CD4-positive, alpha-beta T cell treated with Interferon gamma for 1 hour (primary cell): ENCODE measurements around the gene MAGI1.

Experiments
- DNase-seq: peaks from one replicate; pipeline ENCODE4 v3.0.0-alpha.2; 2020

Gene MAGI1

DNA sequence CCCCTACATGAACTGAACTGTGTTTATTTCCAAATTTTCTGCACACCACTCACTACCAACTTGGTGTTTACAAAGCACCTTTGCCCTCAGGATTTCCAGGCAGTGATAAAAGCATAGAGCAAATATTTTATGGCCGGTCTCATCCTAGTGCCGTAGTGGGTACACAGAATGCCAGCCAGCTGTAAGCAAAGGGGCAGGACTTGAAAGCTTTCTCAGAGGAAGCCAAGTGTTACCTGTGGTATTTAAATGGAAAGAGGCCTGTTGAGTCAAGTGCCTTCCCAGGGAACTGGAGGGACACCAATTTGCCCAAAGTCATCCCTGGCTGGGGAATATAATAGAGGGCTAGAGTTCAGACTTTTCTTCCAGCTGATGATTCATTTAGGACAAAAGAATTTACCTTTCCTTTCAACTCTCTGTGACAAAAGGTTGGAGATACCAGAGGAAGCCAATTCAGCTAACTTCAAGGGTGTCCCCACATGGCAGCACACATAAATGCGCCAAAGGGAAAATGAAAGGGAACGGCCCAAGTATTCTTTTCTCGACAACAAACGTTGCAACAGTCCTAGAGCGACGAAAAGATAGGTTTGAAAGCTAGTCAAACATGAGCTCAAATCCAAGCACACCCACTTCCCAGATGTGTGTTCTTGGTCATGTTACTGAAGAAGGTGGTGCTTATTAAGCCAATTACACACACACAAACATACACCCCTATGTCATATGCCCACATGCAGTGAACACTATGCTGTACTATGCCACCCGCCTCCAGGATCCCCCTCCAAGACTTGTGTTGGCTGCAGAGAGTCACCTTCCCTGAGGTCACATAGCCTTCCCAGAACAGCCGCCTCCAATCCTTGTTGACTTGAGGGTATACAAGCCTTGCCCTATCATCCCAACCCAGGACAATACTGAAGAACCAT lies 27.7 kb downstream of the MAGI1 start:
- DNase-seq, result no peak

DNA sequence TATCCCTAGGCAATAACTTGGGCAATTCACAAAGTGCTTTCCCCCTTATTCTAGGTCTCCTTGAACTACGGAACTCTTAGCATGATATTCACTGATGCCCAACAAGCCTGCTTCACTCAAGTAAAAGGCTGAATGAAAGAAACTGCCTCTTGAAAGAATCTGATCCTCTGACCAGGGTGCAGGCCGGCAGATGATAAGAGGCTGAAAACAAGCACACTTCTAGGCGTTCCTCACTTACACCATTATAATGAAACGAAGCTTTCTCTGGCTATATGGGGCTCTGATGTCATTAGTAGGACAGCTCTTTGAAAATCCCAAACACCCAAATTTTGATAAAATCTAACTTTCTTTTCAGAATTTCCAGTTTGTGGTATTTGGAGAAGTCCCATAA lies 28.4 kb downstream of the MAGI1 start:
- no peak for DNase-seq

DNA sequence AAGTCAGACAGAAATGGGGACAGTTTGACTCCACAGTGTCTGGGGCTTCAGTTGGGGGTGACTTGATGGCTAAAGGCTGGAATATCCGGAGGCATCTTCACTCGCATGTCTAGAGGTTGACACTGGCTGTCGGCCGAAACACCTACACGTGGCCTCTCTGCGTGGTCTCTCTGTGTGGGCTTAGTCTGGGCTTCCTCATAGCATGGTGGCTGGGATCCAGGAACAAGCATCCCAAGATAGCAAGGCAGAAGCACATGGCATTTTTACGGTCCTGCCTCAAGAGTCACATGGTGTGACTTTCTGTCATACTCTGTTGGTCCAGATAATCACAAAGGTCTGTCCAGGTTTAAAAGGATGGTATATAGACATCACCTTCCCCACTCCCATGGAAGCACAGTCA lies 34.5 kb downstream of the MAGI1 start:
- no peak for DNase-seq

DNA sequence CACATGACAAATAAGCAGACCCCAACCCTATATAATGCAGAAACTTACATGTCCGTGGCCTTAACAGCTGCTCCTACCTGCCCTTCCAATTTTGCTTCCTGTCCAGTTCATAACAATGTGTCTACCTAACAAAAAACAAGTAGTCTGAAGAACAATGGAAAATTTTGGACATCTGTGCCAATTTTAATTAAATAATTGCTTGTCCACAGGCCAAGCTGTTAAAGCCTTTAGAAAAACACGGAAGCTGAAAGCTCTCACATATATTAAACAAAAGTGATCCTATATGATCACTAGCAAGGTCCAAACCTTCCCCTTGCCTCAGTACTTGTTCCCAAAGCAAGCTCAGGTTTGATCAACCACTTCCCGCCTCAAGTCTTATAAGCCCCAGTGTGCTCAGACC lies 37.1 kb downstream of the MAGI1 start:
- DNase-seq, result no peak

DNA sequence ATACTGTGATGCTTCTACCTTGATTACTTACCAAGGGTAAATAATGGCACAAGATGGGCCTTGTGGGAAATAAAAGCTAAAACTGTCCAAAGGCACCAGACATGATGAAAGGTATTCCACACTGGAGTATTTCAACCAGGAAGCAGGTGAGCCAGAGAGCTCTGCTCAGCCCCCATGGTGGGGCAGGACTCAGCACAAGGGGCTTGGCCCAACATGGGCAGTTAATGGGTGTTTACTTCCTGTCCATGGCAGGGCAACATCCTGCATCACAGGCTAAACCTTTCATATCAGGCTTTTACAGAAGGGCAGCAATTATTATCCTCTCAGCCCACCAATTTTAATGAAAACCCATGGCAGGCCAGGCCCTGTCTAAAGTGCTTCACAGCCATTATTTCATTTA lies 38.2 kb downstream of the MAGI1 start:
- no peak for DNase-seq

DNA sequence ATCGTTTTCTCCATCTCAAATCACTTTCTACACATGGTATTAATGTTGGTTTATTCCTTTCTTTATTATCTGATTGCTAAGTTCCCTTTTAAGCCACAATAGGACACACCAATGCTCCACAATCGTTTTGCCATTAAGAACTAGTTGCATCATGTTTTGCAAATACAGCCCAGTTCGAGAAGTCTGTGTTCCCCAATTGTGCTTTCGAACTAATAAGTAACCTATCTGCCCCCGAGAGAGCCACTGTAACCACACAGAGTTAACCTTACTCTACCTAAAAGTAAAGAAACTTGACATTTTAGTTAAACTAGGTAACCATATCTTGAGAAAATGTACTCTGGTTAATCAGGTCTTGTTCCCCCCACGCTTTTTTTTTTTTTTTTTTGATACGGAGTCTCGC lies 39.1 kb downstream of the MAGI1 start:
- no peak for DNase-seq

DNA sequence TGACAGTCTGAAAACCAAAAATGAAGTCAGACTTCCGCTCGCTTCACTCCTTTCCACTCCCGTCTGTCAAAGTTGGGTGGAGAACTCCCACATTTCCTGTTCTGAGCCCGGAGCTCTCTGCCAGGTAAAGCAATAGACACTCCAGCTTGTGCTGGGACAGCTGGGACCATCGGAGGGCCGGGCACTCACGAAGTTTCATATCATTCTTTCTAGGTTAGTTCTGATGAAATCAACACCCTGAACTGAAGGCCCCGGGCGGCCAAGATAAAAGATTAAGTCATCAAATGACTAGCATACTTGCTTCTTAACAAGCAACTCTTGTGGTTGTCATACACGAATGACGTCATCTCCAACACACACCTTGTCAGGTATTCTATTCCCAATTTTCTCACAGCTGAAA lies 42.1 kb downstream of the MAGI1 start:
- DNase-seq, result no peak

DNA sequence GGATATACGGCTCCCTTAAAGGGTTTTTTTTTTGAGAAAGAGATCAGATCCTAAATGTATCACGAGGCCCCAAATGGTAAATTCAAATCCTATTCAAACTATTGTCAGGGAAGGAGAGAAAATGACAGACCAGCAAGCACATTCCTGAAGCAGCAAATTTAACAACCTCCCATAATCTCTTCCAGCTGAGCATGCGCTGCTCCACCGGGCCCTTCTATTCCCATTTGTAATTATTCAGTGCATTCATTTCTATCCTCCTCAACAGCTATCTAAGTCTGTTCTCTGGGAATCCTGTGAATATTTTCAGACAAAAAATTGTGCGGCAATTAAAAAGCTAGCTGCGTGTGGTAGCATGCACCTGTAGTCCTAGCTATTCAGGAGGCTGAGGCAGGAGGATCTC lies 43.2 kb downstream of the MAGI1 start:
- DNase-seq, result no peak

DNA sequence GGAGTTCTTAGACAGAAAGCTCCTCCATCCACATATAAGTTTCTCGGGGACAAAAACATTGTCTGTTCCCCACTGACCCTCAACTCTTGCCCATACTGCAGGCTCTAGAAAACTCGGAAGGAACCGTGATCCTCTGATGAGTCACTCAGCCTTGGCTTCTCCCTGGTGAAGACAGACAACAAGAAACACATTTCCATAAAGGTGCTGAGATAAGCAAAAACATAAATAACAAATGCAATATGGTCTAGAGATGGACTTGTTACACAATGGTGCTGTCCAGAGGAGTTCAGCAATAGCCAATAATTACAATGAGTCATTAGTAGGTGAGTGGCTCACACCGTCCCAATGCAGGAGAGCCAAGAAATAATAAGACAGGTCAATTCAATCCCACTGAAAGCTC lies 43.7 kb downstream of the MAGI1 start:
- no peak for DNase-seq

DNA sequence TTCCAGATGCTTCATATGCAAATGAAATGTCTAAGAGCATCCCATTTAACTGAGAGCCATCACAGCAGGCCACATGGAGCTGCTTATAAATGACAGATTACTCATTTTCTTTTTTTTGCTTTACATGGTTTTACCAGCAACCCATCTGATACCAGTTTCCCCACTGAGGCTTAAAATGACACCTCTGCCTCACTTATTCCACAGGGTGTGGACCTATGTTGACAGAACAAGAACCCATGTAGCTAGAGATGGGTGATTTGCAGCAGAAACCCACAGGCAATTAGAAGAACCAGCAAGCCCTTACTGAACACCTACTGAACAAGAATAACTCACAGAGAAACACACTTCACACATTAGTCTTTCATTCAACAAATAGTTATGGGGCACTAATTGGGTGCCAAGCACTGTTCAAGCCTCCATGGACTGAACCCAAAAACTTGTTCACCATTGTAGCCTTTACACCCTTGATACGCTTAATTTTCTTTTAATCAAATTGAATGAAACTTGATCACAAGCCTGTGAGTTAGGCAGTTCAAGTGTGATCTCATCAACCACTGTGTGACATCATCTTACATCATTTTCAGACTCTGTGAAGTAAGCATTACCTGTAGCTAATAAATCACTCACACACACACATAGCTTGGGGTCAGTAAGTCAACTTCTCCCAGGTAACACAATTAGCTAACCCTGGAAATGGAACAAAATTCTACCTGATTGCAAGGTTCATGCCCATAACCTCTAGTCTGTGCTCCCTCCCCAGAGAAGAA lies 45.4 kb downstream of the MAGI1 start:
- no peak for DNase-seq

DNA sequence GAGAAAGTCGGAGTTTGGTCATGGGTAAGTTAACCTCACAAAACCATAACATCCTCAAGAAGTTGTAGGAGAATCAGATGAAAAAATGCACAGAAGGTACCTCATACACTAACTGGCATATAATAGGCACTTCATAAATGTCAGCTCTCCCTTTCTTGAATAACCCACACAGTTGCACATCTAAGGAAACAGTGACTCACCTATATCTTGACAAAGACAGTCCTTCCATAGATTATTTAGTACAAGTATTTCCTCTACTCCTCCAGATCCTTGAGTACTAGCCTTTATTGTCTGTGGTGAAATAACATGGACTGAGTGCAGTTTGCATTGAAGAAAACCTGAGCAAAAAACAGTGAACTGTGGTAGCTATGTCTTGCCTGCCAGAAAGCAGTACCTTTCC lies 46.6 kb downstream of the MAGI1 start:
- DNase-seq, result no peak

DNA sequence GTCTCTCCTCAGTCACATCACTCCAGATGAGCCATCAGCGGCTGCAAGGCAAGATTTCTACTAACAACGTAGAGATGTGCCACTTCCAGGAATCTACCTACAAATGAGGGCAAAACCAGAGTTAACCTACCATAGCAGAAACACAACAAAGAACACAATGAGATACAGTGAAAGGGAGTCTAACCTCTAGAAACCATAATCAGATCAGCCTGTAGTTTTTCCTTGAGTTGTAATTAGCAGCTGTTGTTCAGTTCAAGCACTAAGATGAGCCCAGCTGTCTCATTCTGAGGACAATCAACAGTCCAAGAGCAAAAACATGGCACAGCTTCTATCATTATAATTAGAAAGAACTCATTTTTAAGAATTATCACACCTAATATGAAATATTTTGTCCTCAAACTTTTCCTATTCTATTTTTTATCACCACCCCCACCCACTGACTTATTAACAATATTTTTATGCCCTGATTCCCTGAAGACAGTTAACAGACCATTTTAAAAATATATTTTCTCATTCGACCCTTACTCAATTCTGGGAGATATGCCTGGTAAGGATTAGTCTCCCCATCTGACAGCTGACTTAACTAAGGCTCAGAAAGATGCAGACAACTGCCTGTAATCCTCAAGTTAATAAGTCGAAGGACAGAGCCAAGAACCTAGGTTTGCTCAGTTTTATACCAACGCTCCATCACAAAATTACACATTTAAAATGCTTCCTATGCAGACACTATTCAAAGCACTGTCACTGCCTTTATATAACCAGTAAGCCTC lies 50.1 kb downstream of the MAGI1 start:
- no peak for DNase-seq

DNA sequence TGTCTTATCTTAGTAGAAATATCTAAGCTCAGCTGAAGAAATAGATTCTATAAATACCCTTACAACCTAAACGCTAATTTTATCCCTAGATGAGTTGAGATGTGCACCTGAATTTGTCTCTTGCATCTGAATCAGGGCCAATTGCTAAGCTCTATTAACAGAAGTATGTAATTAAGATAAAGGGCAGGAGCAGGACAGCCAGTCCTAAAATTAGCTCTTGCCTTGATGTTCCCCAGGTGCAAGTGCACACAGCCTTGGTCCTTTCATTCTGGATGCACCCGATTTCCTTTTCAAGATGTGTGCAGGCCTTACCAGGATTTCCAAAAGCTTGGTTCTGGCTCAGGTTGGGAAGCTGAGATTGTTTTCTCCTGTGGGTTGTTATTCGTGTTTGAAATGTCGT lies 52.4 kb downstream of the MAGI1 start:
- DNase-seq, result no peak

DNA sequence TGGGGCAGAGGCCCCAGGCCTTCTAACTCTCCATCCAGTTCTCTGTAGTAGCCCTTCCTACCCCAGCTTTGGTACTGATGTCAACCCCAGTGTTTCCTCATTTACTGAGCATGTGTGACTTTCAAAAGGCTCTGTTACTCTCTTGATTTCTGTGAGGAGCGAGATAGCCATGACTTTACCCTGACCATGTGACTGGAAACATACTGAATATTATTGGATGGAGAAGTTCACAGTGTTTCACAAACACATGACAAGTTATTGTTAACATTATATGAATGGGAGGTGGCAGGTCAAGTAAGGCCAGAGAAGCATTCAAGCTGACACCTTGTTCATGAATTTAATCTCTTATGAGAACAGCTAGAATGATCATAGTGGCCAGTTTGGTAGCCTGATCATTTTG lies 53.7 kb downstream of the MAGI1 start:
- DNase-seq, result no peak

DNA sequence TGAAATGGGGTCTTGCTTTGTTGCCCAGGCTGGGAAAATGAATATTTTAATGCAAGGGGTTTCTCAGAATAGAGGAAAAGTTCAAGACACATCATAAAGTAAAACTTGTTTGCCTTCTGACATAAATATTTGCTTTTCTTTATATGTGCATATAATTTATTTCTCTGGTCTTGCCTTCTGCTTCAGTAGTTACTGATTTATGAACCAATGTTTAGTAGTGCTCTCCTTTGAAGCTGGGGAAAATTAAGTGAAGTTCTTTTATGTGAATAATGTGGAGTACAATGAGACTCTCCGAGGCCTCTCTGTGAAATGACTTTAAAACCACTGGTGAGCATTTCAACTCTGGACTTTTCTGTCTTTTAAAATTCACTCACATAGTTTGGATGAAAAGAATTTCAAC lies 55.6 kb downstream of the MAGI1 start:
- DNase-seq, result no peak

DNA sequence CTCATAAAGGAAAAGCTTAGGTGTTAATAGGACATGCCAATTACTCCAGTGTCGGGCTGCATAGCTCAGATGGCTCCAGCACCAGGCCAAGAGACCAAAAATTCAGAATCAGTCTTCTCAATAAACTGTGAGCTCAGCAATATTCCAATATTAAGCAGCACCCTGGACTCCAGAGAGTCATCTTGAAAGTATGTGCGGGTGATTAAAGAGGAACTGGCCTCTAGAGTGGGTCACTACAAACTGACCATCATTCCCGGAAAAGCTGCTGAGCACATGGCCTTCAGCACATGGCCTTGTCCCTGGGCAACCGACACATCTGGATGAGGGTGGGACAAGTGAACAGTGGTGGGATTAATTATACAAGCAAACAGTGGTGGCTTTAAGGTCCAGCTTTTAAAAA lies 59.0 kb downstream of the MAGI1 start:
- no peak for DNase-seq

DNA sequence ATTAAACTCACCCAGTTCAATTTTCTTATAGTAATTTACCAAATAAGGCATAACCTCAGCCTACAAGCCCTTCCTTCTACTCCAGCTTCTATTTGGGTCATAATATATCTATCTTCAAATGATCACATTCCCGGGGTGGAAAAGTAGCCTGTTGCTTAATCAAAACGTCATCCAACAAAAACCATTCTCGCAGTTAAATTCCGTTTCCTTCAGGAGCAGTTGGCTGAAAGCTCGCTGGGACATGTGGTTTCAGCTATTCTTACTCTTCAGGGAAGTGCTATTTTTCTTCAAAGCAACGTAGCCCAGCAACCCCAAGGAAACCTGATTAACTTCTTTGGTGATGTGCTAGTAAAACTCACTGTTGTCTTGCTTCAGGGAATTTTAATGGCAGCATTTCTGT lies 59.6 kb downstream of the MAGI1 start:
- DNase-seq, result no peak

DNA sequence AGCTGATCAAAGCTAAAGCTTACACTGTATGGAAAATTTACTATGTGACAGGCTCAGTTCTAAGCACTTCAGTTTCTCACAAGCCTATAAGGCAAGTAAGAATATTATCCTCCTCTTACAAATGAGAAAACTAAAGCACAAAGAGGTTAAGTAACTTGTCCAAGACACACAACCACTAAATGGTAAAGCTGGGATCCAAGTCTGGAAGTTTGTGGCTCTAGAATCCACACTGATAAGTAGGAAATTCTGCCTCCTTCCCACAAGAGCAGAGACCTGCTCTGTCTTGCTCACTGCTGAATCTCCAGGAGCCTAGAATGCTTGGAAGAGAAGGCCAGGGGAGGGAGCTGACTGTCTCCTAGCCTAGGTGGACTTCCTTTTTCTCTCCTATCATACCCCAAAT lies 60.6 kb downstream of the MAGI1 start:
- no peak for DNase-seq

DNA sequence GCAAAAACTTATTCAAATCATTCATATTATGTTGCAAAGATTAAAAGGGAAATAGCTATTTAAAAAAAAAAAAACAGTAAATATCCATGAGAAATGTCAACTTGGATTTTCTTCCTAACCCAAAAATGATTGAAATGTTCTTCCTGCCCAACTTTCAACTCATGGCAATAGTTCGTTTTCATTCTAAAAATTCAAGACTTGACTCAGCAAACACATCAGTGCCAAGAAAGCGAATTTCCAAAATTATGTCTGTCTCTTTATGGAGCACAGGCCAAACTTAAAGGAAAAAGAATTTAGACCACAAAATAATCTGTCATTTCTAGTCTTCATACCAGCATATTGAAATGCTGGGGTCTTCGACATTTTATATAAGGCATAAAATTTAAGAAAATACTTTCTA lies 63.7 kb downstream of the MAGI1 start:
- DNase-seq, result no peak

DNA sequence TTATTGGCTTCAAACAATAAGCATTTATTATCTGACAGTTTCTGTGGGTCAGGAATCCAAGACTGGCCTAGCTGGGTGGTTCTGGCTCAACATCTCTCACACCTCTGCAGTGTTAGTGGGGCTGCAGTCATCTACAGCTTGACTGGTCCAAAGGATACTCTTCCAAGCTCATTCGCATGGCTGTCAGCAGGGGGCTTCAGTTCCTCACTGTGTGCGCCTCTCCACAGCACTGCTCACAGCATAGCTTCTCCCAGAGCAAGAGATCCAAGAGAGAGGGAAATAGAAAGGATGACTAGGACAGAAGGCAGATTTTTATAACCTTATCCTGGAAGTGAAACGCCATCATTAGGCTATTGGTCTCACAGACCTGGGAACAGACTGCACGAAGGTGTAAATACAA lies 64.2 kb downstream of the MAGI1 start:
- DNase-seq, result no peak

DNA sequence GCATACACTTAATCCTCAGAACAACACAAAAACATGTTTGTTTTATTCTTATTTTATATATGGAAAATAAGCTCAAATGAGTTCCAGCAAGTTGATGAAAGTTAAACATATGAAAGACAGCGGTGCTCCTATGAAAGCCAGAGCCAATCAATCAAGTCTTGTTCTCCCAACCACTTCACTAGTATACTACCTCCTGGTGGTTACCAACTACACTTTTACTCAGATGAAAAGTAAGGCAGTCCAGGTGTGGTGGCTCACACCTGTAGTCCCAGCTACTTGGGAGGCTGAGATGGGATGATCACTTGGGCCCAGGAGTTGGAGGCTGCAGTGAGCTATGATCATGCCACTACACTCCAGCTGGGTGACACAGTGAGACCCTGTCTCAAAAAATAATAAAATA lies 66.0 kb downstream of the MAGI1 start:
- DNase-seq, result no peak

DNA sequence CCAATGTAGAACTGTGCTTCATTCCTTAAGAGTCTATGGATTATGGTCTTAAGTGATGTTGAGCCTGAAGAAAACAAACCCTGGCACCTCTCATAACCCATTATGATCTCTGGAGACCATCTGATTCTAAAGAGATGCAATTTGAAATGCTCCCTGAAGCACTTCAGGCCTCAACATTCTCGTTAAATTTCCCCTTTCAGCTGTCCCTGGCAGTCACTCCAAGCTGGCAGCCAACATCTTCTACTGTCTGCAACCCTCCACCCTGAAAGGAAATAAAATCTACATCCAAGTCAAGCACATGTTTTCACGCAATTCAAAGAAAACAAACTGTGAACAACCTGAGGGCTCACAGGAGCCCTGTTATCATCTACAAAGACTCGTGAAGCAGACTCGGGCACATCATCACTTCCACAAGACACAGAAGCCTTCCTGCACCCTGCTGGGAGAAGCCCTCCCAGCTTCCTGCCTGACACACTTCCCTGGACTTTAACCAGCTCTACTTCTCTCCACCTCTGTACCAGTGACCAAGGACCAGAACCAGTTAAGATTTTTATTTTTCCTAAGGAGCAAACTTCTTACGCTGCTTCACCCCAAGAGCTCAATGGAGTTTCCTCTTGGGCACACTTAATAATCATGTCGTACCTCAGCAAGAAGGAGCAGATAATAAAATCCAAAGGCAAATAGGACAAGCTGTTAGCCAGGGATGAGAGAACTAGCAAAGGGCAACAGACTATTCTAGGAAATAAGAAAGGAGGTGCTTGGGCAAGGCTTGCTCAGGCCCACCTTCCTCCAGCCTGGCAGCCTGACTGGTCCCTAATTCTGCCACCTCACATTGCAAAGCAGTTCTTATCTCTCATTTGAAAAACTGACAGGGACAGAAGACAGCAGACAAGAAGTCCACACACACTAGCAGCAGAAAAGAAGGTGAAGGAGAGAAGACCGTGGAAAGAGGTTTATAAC lies 67.1 kb downstream of the MAGI1 start:
- no peak for DNase-seq

DNA sequence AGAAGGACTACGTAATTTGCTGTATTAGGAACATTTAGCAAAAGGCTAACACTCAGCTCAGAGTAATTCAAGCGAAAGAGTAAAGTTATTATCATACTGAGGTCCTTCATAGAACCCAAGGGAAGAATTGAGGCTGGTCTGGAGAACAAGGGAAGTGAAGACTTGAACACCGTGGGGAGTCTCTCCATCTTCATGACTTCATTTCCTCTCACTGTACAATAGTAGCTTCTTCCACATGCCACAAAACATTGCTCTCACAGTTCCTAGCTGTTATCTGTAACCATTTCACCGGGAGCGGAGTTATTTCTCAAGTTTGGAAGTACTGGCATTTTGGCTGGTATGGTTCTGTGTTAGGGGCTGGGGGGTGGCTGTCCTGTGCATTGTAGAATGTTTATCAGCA lies 69.7 kb downstream of the MAGI1 start:
- DNase-seq, result no peak
